Adrenal gland (tissue), 12 donors: Measurements from ENCODE around the gene SYCP2L. TPM values are rescaled to one million over a fixed set of nuclear protein-coding genes. Genes with fewer than 3 reads are reported as not detected.
"Not testable (repeated sequence)": the region's sequence is repeated elsewhere in the genome, so short reads cannot be mapped to it uniquely, and the experiment has no call there.

Experiments
- DNase-seq, 7 donors: peaks; one replicate each; pipeline ENCODE4 v3.0.0-alpha.2; 2019 to 2020
- H3K27ac ChIP-seq, 5 donors: fragments of 200-600 bp; sonication (generic) in 4 of 5; 1 replicate in 3 of 5; 2 replicates in 2 of 5; pipeline versions ENCODE4 v1.5.1 to v1.8.0; 2016 to 2020; ENCODE audit warnings: mild to moderate bottlenecking in 1 of 5
- H3K27me3 ChIP-seq: fragments of 200-600 bp; 2 replicates; pipeline ENCODE4 v1.8.0; 2021
- H3K36me3 ChIP-seq, 2 donors: fragments of 200-600 bp; replicated peaks in 1 of 2; 1 replicate in 1 of 2; 2 replicates in 1 of 2; pipeline versions ENCODE4 v1.5.1 to v1.8.0; 2018 to 2022
- H3K4me1 ChIP-seq, 2 donors: fragments of 200-600 bp; replicated peaks in 1 of 2; 1 replicate in 1 of 2; 2 replicates in 1 of 2; pipeline versions ENCODE4 v1.5.1 to v1.8.0; 2018 to 2021
- H3K4me3 ChIP-seq, 4 donors: fragments of 200-600 bp; sonication (generic) in 3 of 4; one replicate each; pipeline ENCODE4 v1.5.1; 2016 to 2018
- H3K9me3 ChIP-seq, 3 donors: fragments of 200-600 bp; sonication (generic) in 1 of 3; replicated peaks in 1 of 3; 1 replicate in 2 of 3; 2 replicates in 1 of 3; pipeline versions ENCODE4 v1.5.1 to v1.8.0; 2016 to 2021
- POLR2A ChIP-seq, 2 donors: fragments of 450-650 bp; IDR thresholded peaks; one replicate each; pipeline ENCODE4 v1.6.1; 2017; ENCODE audit warnings: antibody characterized with exemption in 2 of 2, mild to moderate bottlenecking in 2 of 2, moderate library complexity in 1 of 2
- WGBS, 4 donors: extraction: QIAGEN DNeasy Blood & Tissue Kit in 2 of 4; methylation state at CpG; one replicate each; pipeline versions ENCODE4 v1.1.5 to v1.1.7; 2013 to 2017; 5-methylcytosine and 5-hydroxymethylcytosine counted together
- intact Hi-C, 2 donors: fragments of 100-400 bp; cut with DNase I; formaldehyde crosslinking; loops; one replicate each; pipeline versions ENCODE4 v1.14.1 to v1.15.0; 2022 to 2023
- polyA plus RNA-seq, 3 donors: library from polyadenylated mRNA; stranded (reverse); fragments of 200-250 nt in 2 of 3; fragments of 350-450 nt in 1 of 3; fragmentation: Illumina TruSeq in 1 of 3; extraction: RNeasy Lipid Tissue Mini Kit (QIAGEN cat#74804) in 1 of 3; gene quantifications; one replicate each; pipeline ENCODE4 v1.2.3, GENCODE V29; 2013 to 2014
- total RNA-seq, 9 donors: library from RNA; depleted of rRNA in 4 of 9; stranded (reverse); fragments of >200 nt in 4 of 9; fragments of 120-200 nt in 1 of 9; fragmentation: NEBNext Ultra II Directional in 1 of 9; extraction: Animal tissue kit (Norgen Biotek cat#: 25700) in 1 of 9; gene quantifications; one replicate each; pipeline versions ENCODE4 v1.1.0 to v1.2.4, GENCODE V29; 2013 to 2023
- TF ChIP-seq, protein P1 (sequence below), 6 experiments: fragments of 450-650 bp in 4 of 6; fragments of 200-600 bp in 2 of 6; sonication (generic) in 1 of 6; IDR thresholded peaks; 1 replicate in 5 of 6; 2 replicates in 1 of 6; pipeline versions ENCODE4 v1.5.1 to v1.8.0; 2016 to 2021; ENCODE audit warnings: antibody characterized with exemption in 6 of 6, mild to moderate bottlenecking in 2 of 6, moderate library complexity in 1 of 6
- donor health status: healthy with polysubstance abuse.
- donor health status: Bipolar disorder and iron deficiency.
- donor health status: DM: yes; HTN: yes; CAD: no.
- donor health status: DM: no; HTN: no; CAD: no.
- donor health status: DM: no; HTN: no; CAD: no.
- donor health status: DM: yes; HTN: yes; CAD: no.

The SYCP2L gene
- total and polyA plus RNA-seq, 12 donors = 0.09 to 3.0 (median 0.64) TPM; not detected in 2

DNA sequence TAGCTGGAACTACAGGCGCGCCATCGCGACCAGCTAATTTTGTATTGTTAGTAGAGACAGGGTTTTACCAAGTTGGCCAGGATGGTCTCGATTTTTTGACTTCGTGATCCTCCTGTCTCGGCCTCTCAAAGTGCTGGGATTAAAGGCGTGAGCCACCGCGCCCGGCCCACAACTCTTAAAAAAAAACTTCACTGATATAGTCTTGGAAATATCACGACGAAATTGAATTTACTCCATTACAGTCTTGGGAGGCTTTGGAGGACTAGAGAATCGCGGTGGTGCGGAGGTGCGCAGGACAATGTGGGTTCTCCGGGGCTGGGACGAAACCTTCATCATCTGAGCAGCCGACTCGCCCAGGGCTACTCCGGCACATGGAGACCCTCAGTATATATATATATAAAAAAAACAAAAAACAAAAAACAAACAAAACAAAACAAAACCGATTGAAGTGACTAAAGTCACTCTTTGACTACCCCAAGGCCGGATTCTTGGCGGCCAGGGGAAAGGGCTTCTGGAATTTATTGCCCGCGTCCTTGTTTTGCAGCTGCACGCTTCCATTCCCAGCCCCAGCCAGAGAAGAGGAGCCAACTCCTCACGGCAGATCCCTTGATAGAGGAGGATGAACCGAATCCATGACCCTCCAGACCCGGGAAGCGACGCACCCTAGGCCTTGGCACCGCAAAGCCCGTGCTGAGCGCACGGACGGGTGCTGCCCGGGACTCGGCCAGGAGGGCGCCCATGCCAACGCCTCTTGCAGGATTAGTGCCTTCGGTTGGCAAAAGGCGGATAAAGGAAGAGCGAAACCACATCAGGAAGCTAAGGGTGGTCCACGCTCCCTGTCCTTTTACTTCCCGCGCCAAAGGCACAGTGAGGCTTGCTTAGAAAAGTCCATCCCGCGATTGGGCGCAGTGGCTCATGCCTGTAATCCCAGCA, 3.3 kb upstream of the SYCP2L start:
- Histone ChIP-seq H3K9me3 (no peaks in the 10 kb centered on the region), H3K4me1 (peaks cover 0 to 4% of the 10 kb centered on the region in 2 donors), H3K36me3 (no peaks in the 10 kb centered on the region), H3K4me3 (no peak overlapping the region), H3K27me3 (peaks cover 72% of the 10 kb centered on the region), H3K27ac (no peak overlapping the region)
- TF ChIP-seq POLR2A (IDR thresholded peaks at IDR 0.05) = no peak
- TF ChIP-seq, protein P1, sequence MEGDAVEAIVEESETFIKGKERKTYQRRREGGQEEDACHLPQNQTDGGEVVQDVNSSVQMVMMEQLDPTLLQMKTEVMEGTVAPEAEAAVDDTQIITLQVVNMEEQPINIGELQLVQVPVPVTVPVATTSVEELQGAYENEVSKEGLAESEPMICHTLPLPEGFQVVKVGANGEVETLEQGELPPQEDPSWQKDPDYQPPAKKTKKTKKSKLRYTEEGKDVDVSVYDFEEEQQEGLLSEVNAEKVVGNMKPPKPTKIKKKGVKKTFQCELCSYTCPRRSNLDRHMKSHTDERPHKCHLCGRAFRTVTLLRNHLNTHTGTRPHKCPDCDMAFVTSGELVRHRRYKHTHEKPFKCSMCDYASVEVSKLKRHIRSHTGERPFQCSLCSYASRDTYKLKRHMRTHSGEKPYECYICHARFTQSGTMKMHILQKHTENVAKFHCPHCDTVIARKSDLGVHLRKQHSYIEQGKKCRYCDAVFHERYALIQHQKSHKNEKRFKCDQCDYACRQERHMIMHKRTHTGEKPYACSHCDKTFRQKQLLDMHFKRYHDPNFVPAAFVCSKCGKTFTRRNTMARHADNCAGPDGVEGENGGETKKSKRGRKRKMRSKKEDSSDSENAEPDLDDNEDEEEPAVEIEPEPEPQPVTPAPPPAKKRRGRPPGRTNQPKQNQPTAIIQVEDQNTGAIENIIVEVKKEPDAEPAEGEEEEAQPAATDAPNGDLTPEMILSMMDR (IDR thresholded peaks at IDR 0.05) = no peak
- intact Hi-C loops = no loop called here
- no peak for DNase-seq
- 10 to 16% (median 13%) methylated on average over 33 to 51 of the region's 51 CpGs for WGBS, 4 donors

DNA sequence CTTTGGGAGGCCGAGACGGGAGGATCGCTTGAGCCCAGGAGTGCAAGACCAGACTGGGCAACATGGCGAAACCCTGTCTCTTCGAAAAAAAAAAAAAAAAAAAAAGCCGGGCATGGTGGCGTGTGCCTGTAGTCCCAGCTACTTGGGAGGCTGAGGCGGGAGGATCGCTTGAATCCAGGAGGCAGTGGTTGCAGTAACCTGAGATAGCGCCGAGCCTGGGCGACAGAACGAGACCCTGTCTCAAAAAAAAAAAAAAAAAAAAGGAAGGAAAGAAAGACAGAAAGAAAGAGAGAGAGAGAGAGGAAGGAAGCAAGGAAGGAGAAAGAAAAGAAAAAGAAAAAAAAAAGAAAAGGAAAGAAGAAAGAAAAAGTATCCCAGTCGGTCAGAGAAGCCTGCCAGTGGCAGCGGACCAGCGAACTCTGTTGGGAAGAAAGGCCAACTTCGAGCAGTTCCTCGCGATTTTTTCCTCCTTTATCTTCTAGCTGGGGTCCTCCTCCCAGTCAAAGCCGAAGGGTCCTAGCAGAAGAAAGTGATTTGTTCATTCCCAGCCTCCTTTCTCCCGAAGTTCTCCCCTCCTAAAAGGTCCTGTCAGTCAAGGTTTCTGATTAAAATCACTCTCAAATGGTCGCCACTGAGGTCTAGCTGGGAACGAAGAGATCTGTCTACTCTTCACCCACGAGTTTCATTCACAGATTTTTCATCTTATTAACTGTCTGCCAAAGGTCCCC, 2.4 kb upstream of the SYCP2L start:
- no peak for DNase-seq
- no peaks in the 10 kb centered on the region for H3K36me3 ChIP-seq
- H3K27me3 ChIP-seq = peaks cover 72% of the 10 kb centered on the region
- peaks cover 0 to 4% of the 10 kb centered on the region in 2 donors for H3K4me1 ChIP-seq
- WGBS, 4 donors = 21 to 26% (median 23%) methylated on average over 23 to 24 of the region's 24 CpGs
- intact Hi-C loops = no loop called here
- H3K4me3 ChIP-seq = no peak overlapping the region
- H3K27ac ChIP-seq = no peak overlapping the region
- H3K9me3 ChIP-seq = no peaks in the 10 kb centered on the region
- no peak for TF ChIP-seq POLR2A (IDR thresholded peaks at IDR 0.05)
- TF ChIP-seq, protein P1 (IDR thresholded peaks at IDR 0.05) = no peak

- WGBS, 4 donors = 21 to 28% (median 27%) methylated on average over 7 to 11 of the region's 11 CpGs
- DNase-seq, H3K36me3 ChIP-seq, H3K4me1 ChIP-seq, H3K9me3 ChIP-seq, H3K27ac ChIP-seq, intact Hi-C loops: not testable (repeated sequence)
- Histone ChIP-seq H3K4me3 (peak overlapping the region in 1 of 4 donors; percentile 48), H3K27me3 (peaks cover 58% of the 10 kb centered on the region)
Measured at GRCh38 chr6:10886365-10886690, 524 bp upstream of the SYCP2L start.

DNA sequence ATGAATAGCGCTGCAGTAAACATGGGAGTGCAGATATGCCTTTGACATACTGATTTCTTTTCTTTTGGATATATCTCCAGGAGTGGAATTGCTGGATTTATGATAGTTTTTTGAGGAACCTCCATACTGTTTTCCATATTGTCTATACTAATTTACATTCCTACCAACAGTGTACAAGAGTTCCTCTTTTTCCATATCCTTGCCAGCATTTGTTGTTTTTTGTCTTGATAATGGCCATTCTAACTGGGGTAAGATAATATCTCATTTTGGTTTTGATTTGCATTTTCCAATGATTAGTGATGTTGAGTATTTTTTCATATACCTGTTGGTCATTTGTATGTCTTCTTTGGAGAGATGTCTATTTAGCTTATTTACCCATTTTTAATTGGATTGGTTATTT, 3.3 kb downstream of the SYCP2L start:
- Histone ChIP-seq H3K4me1 (no peaks in the 10 kb centered on the region), H3K27ac (no peak overlapping the region), H3K36me3 (no peaks in the 10 kb centered on the region), H3K27me3 (peaks cover 23% of the 10 kb centered on the region), H3K9me3 (no peaks in the 10 kb centered on the region), H3K4me3 (no peak overlapping the region)
- WGBS, 4 donors = 94 to 100% (median 98%) methylated on average over 1 of the region's 1 CpG
- intact Hi-C loops = no loop called here
- no peak for DNase-seq
- TF ChIP-seq, protein P1 (IDR thresholded peaks at IDR 0.05) = no peak
- no peak for TF ChIP-seq POLR2A (IDR thresholded peaks at IDR 0.05)
